ENCODE results near the gene GPATCH2. TPM values are rescaled to one million over a fixed set of nuclear protein-coding genes. Genes with fewer than 3 reads are reported as not detected.

GPATCH2 gene
- total RNA-seq, 2 experiments from 2014 or later = 6.0 to 6.6 TPM

GRCh38 chr1:217614200-217614712 lies 16.6 kb downstream of the GPATCH2 start:
- Mint-ChIP-seq H3K4me1 (ENCODE audit: low read depth) (peaks cover 13% of the 10 kb centered on the region), H3K36me3 (ENCODE audit: low read depth) (peaks cover 30% of the 10 kb centered on the region), H3K27ac (no peak overlapping the region), H3K27me3 (no peaks in the 10 kb centered on the region), H3K4me3 (no peak overlapping the region), H3K9me3 (no peaks in the 10 kb centered on the region)
- POLR2A ChIA-PET = interaction anchor here (0.7 kb wide), 1 partner anchor 596 kb away, joined by 3 read pairs; no protein-coding TSS in a partner anchor
- TF ChIP-seq CTCF (IDR thresholded peaks at IDR 0.05) = no peak
- no peak for ATAC-seq
- intact Hi-C loops (cut with micrococcal nuclease) = no loop called here
- DNase-seq = no peak
- CTCF ChIA-PET = interaction anchor here (0.6 kb wide), 1 partner anchor 670 kb away, joined by 3 read pairs; no protein-coding TSS in a partner anchor

- H3K27ac Mint-ChIP-seq = no peak overlapping the region
- TF ChIP-seq CTCF (IDR thresholded peaks at IDR 0.05) = no peak
- no peaks in the 10 kb centered on the region for H3K27me3 Mint-ChIP-seq
- peaks cover 20% of the 10 kb centered on the region for H3K36me3 Mint-ChIP-seq (ENCODE audit: low read depth)
- no peak for DNase-seq
- no peak overlapping the region for H3K4me3 Mint-ChIP-seq
- ATAC-seq = no peak
- intact Hi-C loops (cut with micrococcal nuclease) = no loop called here
- no peaks in the 10 kb centered on the region for H3K4me1 Mint-ChIP-seq (ENCODE audit: low read depth)
- H3K9me3 Mint-ChIP-seq = no peaks in the 10 kb centered on the region
- POLR2A ChIA-PET = no interaction called here
- CTCF ChIA-PET = no interaction called here
Measured at GRCh38 chr1:217605390-217605789, 25.5 kb downstream of the GPATCH2 start.

- Mint-ChIP-seq H3K4me1 (ENCODE audit: low read depth) (no peaks in the 10 kb centered on the region), H3K27me3 (no peaks in the 10 kb centered on the region)
- CTCF ChIA-PET = no interaction called here
Measured at GRCh38 chr1:217602380-217602779, 28.5 kb downstream of the GPATCH2 start.

GRCh38 chr1:217599154-217599553 lies 31.7 kb downstream of the GPATCH2 start:
- CTCF ChIA-PET = no interaction called here
- ATAC-seq (no peak), DNase-seq (no peak)
- intact Hi-C loops (cut with micrococcal nuclease) = no loop called here
- Mint-ChIP-seq H3K27ac (no peak overlapping the region), H3K27me3 (no peaks in the 10 kb centered on the region), H3K36me3 (ENCODE audit: low read depth) (peaks cover 8% of the 10 kb centered on the region), H3K4me1 (ENCODE audit: low read depth) (no peaks in the 10 kb centered on the region), H3K4me3 (no peak overlapping the region), H3K9me3 (no peaks in the 10 kb centered on the region)
- POLR2A ChIA-PET = no interaction called here
- no peak for TF ChIP-seq CTCF (IDR thresholded peaks at IDR 0.05)

More at GRCh38 chr1:217602380-217602779, 28.5 kb downstream of the GPATCH2 start:
- POLR2A ChIA-PET = no interaction called here
- ATAC-seq (no peak), DNase-seq (no peak)
- no peak for TF ChIP-seq CTCF (IDR thresholded peaks at IDR 0.05)
- H3K9me3 Mint-ChIP-seq = no peaks in the 10 kb centered on the region
- H3K27ac Mint-ChIP-seq = no peak overlapping the region
- intact Hi-C loops (cut with micrococcal nuclease) = no loop called here
- H3K36me3 Mint-ChIP-seq (ENCODE audit: low read depth) = peaks cover 12% of the 10 kb centered on the region
- no peak overlapping the region for H3K4me3 Mint-ChIP-seq

GRCh38 chr1:217590598-217590997 lies 40.3 kb downstream of the GPATCH2 start:
- POLR2A ChIA-PET = no interaction called here
- CTCF ChIA-PET = interaction anchor here (0.8 kb wide), 1 partner anchor 12 kb away, joined by 3 read pairs; no protein-coding TSS in a partner anchor
- intact Hi-C loops (cut with micrococcal nuclease) = no loop called here
- ATAC-seq (no peak), DNase-seq (no peak)
- TF ChIP-seq CTCF (IDR thresholded peaks at IDR 0.05) = no peak
- peaks cover 4% of the 10 kb centered on the region for H3K36me3 Mint-ChIP-seq (ENCODE audit: low read depth)
- no peak overlapping the region for H3K4me3 Mint-ChIP-seq
- H3K4me1 Mint-ChIP-seq (ENCODE audit: low read depth) = no peaks in the 10 kb centered on the region
- H3K27me3 Mint-ChIP-seq = no peaks in the 10 kb centered on the region
- H3K9me3 Mint-ChIP-seq = no peaks in the 10 kb centered on the region
- H3K27ac Mint-ChIP-seq = no peak overlapping the region
